ENCODE measurements around the gene PCK1.

DNA sequence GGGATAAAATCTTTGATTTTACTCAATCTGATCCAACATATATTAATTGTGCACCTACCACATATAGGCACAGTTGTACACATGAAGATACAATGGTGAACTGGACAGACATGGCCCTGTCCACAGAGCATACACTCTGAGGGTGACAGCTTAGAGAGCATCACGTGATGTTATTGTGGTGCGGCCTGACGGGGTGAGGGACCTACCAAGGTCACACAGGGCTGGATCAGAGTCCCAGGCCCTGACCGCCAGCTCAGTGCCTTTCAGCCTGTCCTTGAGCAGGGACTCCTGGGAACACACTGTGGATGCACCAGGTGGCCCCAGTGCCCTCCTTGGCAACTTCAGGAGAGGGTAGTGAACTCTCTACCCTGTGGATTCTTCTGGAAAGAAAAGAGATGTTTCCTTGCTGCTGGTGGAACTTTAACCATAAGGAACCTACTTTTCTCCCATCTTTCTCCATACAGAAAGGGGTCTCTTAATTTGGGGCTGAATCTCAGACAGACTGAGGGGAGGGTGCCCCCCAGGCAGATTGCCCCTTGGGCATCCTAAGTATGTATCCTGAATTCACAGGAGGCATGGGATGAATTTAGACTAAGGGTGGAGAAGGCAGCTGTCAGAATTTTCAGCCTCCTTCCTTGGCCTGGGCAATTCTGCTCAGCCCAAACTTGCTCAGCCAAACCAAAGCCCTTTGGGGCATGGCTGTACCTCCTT, 26.5 kb downstream of the PCK1 start:
- TF ChIP-seq, protein P1, sequence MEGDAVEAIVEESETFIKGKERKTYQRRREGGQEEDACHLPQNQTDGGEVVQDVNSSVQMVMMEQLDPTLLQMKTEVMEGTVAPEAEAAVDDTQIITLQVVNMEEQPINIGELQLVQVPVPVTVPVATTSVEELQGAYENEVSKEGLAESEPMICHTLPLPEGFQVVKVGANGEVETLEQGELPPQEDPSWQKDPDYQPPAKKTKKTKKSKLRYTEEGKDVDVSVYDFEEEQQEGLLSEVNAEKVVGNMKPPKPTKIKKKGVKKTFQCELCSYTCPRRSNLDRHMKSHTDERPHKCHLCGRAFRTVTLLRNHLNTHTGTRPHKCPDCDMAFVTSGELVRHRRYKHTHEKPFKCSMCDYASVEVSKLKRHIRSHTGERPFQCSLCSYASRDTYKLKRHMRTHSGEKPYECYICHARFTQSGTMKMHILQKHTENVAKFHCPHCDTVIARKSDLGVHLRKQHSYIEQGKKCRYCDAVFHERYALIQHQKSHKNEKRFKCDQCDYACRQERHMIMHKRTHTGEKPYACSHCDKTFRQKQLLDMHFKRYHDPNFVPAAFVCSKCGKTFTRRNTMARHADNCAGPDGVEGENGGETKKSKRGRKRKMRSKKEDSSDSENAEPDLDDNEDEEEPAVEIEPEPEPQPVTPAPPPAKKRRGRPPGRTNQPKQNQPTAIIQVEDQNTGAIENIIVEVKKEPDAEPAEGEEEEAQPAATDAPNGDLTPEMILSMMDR (IDR thresholded peaks at IDR 0.05), result no peak
- TF ChIP-seq ZFX (IDR thresholded peaks at IDR 0.05; ENCODE audit: borderline replicate concordance), result no peak
